SK-N-SH (cell line): Measurements from ENCODE around the gene LMAN1. TPM values are rescaled to one million over a fixed set of nuclear protein-coding genes. Genes with fewer than 3 reads are reported as not detected.

Experiments
- CTCF ChIA-PET: fragments of 300-600, 350-600 bp; formaldehyde crosslinking; extraction: SDS; loops from one replicate; lab custom pipeline; 2021; lab: Yijun Ruan, JAX
- POLR2A ChIA-PET: fragments of 350-600 bp; sonication (Branson Sonifier 250); formaldehyde crosslinking; extraction: SDS; loops from one replicate; lab custom pipeline; 2020; ENCODE audit warnings: antibody characterized with exemption, inconsistent platforms; lab: Yijun Ruan, JAX
- DNase-seq: peaks from one replicate; pipeline ENCODE4 v3.0.0; 2012
- H2AFZ ChIP-seq: fragments of 200-600 bp; sonication (generic); 2 replicates; pipeline ENCODE4 v1.8.1; 2016; ENCODE audit warnings: antibody characterized with exemption, mild to moderate bottlenecking, low read depth
- H3F3A ChIP-seq: fragments of 200-600 bp; sonication (generic); replicated peaks from 2 replicates; pipeline ENCODE3; 2016; ENCODE audit warnings: antibody characterized with exemption, mild to moderate bottlenecking; ENCODE audit not compliant: insufficient read depth
- H3K27ac ChIP-seq, 2 experiments: fragments of 200-500 bp in 1 of 2; fragments of 200-600 bp in 1 of 2; sonication (Bioruptor generic) in 1 of 2; sonication (generic), shearing (Covaris generic) in 1 of 2; 2 replicates each; pipeline versions ENCODE4 v1.5.1 to v1.6.1; 2014 to 2016; ENCODE audit warnings: low read depth in 2 of 2, inconsistent platforms in 1 of 2, low read length in 1 of 2, mild to moderate bottlenecking in 1 of 2, mixed read lengths in 1 of 2
- H3K27me3 ChIP-seq: fragments of 200-600 bp; sonication (generic), shearing (Covaris generic); 2 replicates; pipeline ENCODE4 v1.6.1; 2016; ENCODE audit warnings: mixed run types; ENCODE audit not compliant: insufficient read depth
- H3K36me3 ChIP-seq, 2 experiments: fragments of 200-500 bp in 1 of 2; fragments of 200-600 bp in 1 of 2; sonication (Bioruptor generic) in 1 of 2; sonication (generic) in 1 of 2; replicated peaks in 1 of 2; 2 replicates each; pipeline versions ENCODE3 to v1.5.1; 2014 to 2016; ENCODE audit warnings: low read length in 1 of 2, mild to moderate bottlenecking in 1 of 2; ENCODE audit not compliant: insufficient read depth in 2 of 2, control insufficient read depth in 1 of 2
- H3K4me1 ChIP-seq, 2 experiments: fragments of 200-500 bp in 1 of 2; fragments of 200-600 bp in 1 of 2; sonication (Bioruptor generic) in 1 of 2; sonication (generic), shearing (Covaris generic) in 1 of 2; 2 replicates each; pipeline versions ENCODE4 v1.5.1 to v1.6.1; 2014 to 2016; ENCODE audit warnings: low read depth in 1 of 2, low read length in 1 of 2, mixed run types in 1 of 2; ENCODE audit not compliant: insufficient read depth in 2 of 2, control insufficient read depth in 1 of 2
- H3K4me2 ChIP-seq: fragments of 200-600 bp; sonication (generic), shearing (Covaris generic); 2 replicates; pipeline ENCODE4 v1.6.1; 2017; ENCODE audit warnings: mixed run types
- H3K4me3 ChIP-seq, 2 experiments: fragments of 200-500 bp in 1 of 2; fragments of 200-600 bp in 1 of 2; sonication (Bioruptor generic) in 1 of 2; sonication (generic), shearing (Covaris generic) in 1 of 2; 2 replicates each; pipeline versions ENCODE4 v1.5.1 to v1.8.1; 2014 to 2016; ENCODE audit warnings: low read depth in 2 of 2, inconsistent platforms in 1 of 2, low read length in 1 of 2, mild to moderate bottlenecking in 1 of 2, mixed read lengths in 1 of 2, moderate library complexity in 1 of 2
- H3K79me2 ChIP-seq: fragments of 200-600 bp; sonication (generic); 2 replicates; pipeline ENCODE4 v1.8.1; 2017; ENCODE audit warnings: mild to moderate bottlenecking; ENCODE audit not compliant: insufficient read depth
- H3K9ac ChIP-seq: fragments of 200-600 bp; sonication (generic); 2 replicates; pipeline ENCODE4 v1.6.1; 2017; ENCODE audit warnings: mixed run types
- H3K9me2 ChIP-seq: fragments of 200-600 bp; sonication (generic); 2 replicates; pipeline ENCODE4 v1.6.1; 2017; ENCODE audit warnings: mixed run types
- H3K9me3 ChIP-seq: fragments of 200-600 bp; sonication (generic); 2 replicates; pipeline ENCODE4 v1.6.1; 2017; ENCODE audit warnings: mixed run types, mild to moderate bottlenecking, moderate library complexity
- H4K20me1 ChIP-seq: fragments of 200-600 bp; sonication (generic); 2 replicates; pipeline ENCODE4 v1.6.1; 2017; ENCODE audit warnings: mild to moderate bottlenecking, mixed run types; ENCODE audit not compliant: insufficient read depth
- CHD2 ChIP-seq: fragments of 150-350 bp; IDR thresholded peaks from 2 replicates; pipeline ENCODE4 v1.6.1; 2018; ENCODE audit warnings: low read length; ENCODE audit not compliant: partially characterized antibody
- ELF1 ChIP-seq: IDR thresholded peaks from 2 replicates; pipeline ENCODE4 v1.4.0; 2012
- EP300 ChIP-seq, 2 experiments: IDR thresholded peaks; 2 replicates each; pipeline versions ENCODE4 v1.4.0 to v1.6.1; 2012; ENCODE audit warnings: borderline replicate concordance in 1 of 2, low read depth in 1 of 2, low read length in 1 of 2
- EZH2phosphoT487 ChIP-seq: fragments of 200-600 bp; sonication (generic); IDR thresholded peaks from 2 replicates; pipeline ENCODE4 v1.6.1; 2017; ENCODE audit warnings: low read depth, mixed run types, mild to moderate bottlenecking, antibody characterized with exemption, moderate library complexity, borderline replicate concordance
- GABPA ChIP-seq: IDR thresholded peaks from 2 replicates; pipeline ENCODE4 v1.4.0; 2012; ENCODE audit warnings: low read depth, mild to moderate bottlenecking
- NFIC ChIP-seq: IDR thresholded peaks from 2 replicates; pipeline ENCODE4 v1.4.0; 2012; ENCODE audit warnings: borderline replicate concordance
- POLR2AphosphoS5 ChIP-seq: IDR thresholded peaks from 2 replicates; pipeline ENCODE4 v1.6.1; 2012; ENCODE audit warnings: low read depth, low read length
- RAD21 ChIP-seq: IDR thresholded peaks from 2 replicates; pipeline ENCODE4 v1.6.1; 2012; ENCODE audit warnings: mild to moderate bottlenecking, low read length
- REST ChIP-seq: IDR thresholded peaks from 2 replicates; pipeline ENCODE4 v1.6.1; 2012; ENCODE audit warnings: mild to moderate bottlenecking, low read depth, low read length, moderate library complexity
- RXRA ChIP-seq: IDR thresholded peaks from 2 replicates; pipeline ENCODE4 v1.4.0; 2012; ENCODE audit warnings: low read depth, mild to moderate bottlenecking, borderline replicate concordance
- SMC3 ChIP-seq: IDR thresholded peaks from 2 replicates; pipeline ENCODE4 v1.6.1; 2012; ENCODE audit warnings: low read depth, low read length, improper control_type of control experiment
- TEAD4 ChIP-seq: IDR thresholded peaks from 2 replicates; pipeline ENCODE4 v1.4.0; 2012; ENCODE audit warnings: mild to moderate bottlenecking, borderline replicate concordance; ENCODE audit not compliant: insufficient read depth
- YY1 ChIP-seq: IDR thresholded peaks from 2 replicates; pipeline ENCODE4 v1.4.0; 2012; ENCODE audit warnings: low read depth, mild to moderate bottlenecking
- WGBS: methylation state at CpG from one replicate; pipeline ENCODE4 v1.1.6; 2017; ENCODE audit warnings: low lambda C conversion rate; 5-methylcytosine and 5-hydroxymethylcytosine counted together
- polyA plus RNA-seq, 3 experiments: library from polyadenylated mRNA; depleted of rRNA; stranded (reverse); fragments of >200 nt; gene quantifications; 2 replicates each; pipeline ENCODE4 v1.2.3, GENCODE V29; 2012
- TF ChIP-seq, protein P1 (sequence below): fragments of 200-600 bp; sonication (generic); IDR thresholded peaks from 2 replicates; pipeline ENCODE4 v1.6.1; 2017; ENCODE audit warnings: antibody characterized with exemption, mild to moderate bottlenecking, moderate library complexity
- TF ChIP-seq, protein P2 (sequence below): fragments of 150-350 bp; IDR thresholded peaks from 2 replicates; pipeline ENCODE4 v1.6.1; 2017; ENCODE audit warnings: antibody characterized with exemption, low read length, low read depth, borderline replicate concordance

LMAN1 gene
- polyA plus RNA-seq, 1 of the 3 experiments (the other 2 are of a cell fraction) = 43.4 TPM

- no peak overlapping the region for H3K27ac ChIP-seq
- no peaks in the 10 kb centered on the region for H3K9me3 ChIP-seq
- POLR2A ChIA-PET = no interaction called here
- H3K4me2 ChIP-seq = no peak overlapping the region
- peaks cover 6% of the 10 kb centered on the region; the same call in 1 of the 2 replicates for H3K27me3 ChIP-seq
- H3K4me3 ChIP-seq = no peak overlapping the region
- H4K20me1 ChIP-seq = no peaks in the 10 kb centered on the region
- no peaks in the 10 kb centered on the region; a peak in 1 of 4 replicates for H3K4me1 ChIP-seq
- H3K79me2 ChIP-seq = no peaks in the 10 kb centered on the region
- H3K9ac ChIP-seq = no peak overlapping the region
- no peaks in the 10 kb centered on the region for H3K9me2 ChIP-seq
- H2AFZ ChIP-seq = no peak overlapping the region
- CTCF ChIA-PET = interaction anchor here (0.9 to 1.6 kb wide), 3 partner anchors 9 to 133 kb away, joined by 3 to 10 read pairs (median 5); no protein-coding TSS in a partner anchor
- no peak for DNase-seq
- TF ChIP-seq, protein P1, sequence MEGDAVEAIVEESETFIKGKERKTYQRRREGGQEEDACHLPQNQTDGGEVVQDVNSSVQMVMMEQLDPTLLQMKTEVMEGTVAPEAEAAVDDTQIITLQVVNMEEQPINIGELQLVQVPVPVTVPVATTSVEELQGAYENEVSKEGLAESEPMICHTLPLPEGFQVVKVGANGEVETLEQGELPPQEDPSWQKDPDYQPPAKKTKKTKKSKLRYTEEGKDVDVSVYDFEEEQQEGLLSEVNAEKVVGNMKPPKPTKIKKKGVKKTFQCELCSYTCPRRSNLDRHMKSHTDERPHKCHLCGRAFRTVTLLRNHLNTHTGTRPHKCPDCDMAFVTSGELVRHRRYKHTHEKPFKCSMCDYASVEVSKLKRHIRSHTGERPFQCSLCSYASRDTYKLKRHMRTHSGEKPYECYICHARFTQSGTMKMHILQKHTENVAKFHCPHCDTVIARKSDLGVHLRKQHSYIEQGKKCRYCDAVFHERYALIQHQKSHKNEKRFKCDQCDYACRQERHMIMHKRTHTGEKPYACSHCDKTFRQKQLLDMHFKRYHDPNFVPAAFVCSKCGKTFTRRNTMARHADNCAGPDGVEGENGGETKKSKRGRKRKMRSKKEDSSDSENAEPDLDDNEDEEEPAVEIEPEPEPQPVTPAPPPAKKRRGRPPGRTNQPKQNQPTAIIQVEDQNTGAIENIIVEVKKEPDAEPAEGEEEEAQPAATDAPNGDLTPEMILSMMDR = no peak
- TF ChIP-seq REST = no peak
- TF ChIP-seq TEAD4 = no peak
- no peak for TF ChIP-seq EZH2phosphoT487
- no peak for TF ChIP-seq POLR2AphosphoS5
- no peak for TF ChIP-seq GABPA
- no peak for TF ChIP-seq RAD21
- TF ChIP-seq, protein P2, sequence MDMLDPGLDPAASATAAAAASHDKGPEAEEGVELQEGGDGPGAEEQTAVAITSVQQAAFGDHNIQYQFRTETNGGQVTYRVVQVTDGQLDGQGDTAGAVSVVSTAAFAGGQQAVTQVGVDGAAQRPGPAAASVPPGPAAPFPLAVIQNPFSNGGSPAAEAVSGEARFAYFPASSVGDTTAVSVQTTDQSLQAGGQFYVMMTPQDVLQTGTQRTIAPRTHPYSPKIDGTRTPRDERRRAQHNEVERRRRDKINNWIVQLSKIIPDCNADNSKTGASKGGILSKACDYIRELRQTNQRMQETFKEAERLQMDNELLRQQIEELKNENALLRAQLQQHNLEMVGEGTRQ = no peak
- no peak for TF ChIP-seq ELF1
- TF ChIP-seq RXRA = no peak
- TF ChIP-seq SMC3 = no peak
- TF ChIP-seq YY1 = no peak
- no peak for TF ChIP-seq NFIC
- no peak for TF ChIP-seq CHD2
- TF ChIP-seq EP300 (IDR thresholded peaks at IDR 0.05; ENCODE audit: borderline replicate concordance in 1 of 2, low read depth in 1 of 2, low read length in 1 of 2) = no peak
- 76% methylated on average over 6 of the region's 6 CpGs for WGBS
- H3K36me3 ChIP-seq = no peaks in the 10 kb centered on the region
- no peaks in the 10 kb centered on the region for H3F3A ChIP-seq
Measured at GRCh38 chr18:59381949-59382348, 22.9 kb upstream of the LMAN1 start.
